CD4-positive, alpha-beta memory T cell (primary cell): Measurements from ENCODE around the gene LGR6. TPM values are rescaled to one million over a fixed set of nuclear protein-coding genes. Genes with fewer than 3 reads are reported as not detected.

Experiments used
- CTCF ChIA-PET: fragments of 350-600 bp; sonication (Branson Sonifier 250); formaldehyde crosslinking; loops from one replicate; lab custom pipeline; 2021; ENCODE audit warnings: inconsistent platforms; ENCODE audit not compliant: partially characterized antibody; lab: Charles Lee
- POLR2A ChIA-PET: fragments of 350-600 bp; sonication (Branson Sonifier 250); formaldehyde crosslinking; loops from one replicate; lab custom pipeline; 2021; ENCODE audit not compliant: partially characterized antibody; lab: Charles Lee
- DNase-seq, 5 donors: peaks; one replicate each; pipeline versions ENCODE4 v3.0.0 to v3.0.0-alpha.2; 2020 to 2022; ENCODE audit warnings: mixed read lengths in 1 of 5
- H3K27ac ChIP-seq: one replicate; pipeline ENCODE4 v1.7.0; 2013; ENCODE audit warnings: low read depth, low read length
- H3K27me3 ChIP-seq: 2 replicates; pipeline ENCODE4 v1.7.0; 2013; ENCODE audit warnings: mild to moderate bottlenecking, low read length, moderate library complexity; ENCODE audit not compliant: insufficient read depth
- H3K36me3 ChIP-seq: 2 replicates; pipeline ENCODE4 v1.7.0; 2013; ENCODE audit warnings: mild to moderate bottlenecking, low read length, moderate library complexity; ENCODE audit not compliant: insufficient read depth
- H3K4me1 ChIP-seq: 2 replicates; pipeline ENCODE4 v1.7.0; 2013; ENCODE audit warnings: mild to moderate bottlenecking, low read length, moderate library complexity; ENCODE audit not compliant: insufficient read depth
- H3K4me3 ChIP-seq, 2 donors: one replicate each; pipeline ENCODE4 v1.7.0; 2013; ENCODE audit warnings: low read length in 2 of 2, mild to moderate bottlenecking in 1 of 2
- H3K9me3 ChIP-seq, 2 donors: one replicate each; pipeline ENCODE4 v1.7.0; 2013; ENCODE audit warnings: low read length in 2 of 2, control low read depth in 1 of 2; ENCODE audit not compliant: control insufficient read depth in 1 of 2
- H3K27ac Mint-ChIP-seq, 7 donors: one replicate each; pipeline ENCODE4 v1.8.0; 2020 to 2021; ENCODE audit warnings: mixed read lengths in 7 of 7, mild to moderate bottlenecking in 6 of 7, inconsistent platforms in 3 of 7, moderate library complexity in 3 of 7
- H3K27me3 Mint-ChIP-seq, 2 donors: one replicate each; pipeline ENCODE4 v1.8.0; 2020 to 2021; ENCODE audit warnings: mixed read lengths in 2 of 2
- H3K36me3 Mint-ChIP-seq, 2 donors: one replicate each; pipeline ENCODE4 v1.8.0; 2020 to 2021; ENCODE audit warnings: mixed read lengths in 2 of 2, inconsistent platforms in 1 of 2, mild to moderate bottlenecking in 1 of 2
- H3K4me1 Mint-ChIP-seq, 4 donors: one replicate each; pipeline ENCODE4 v1.8.0; 2020 to 2021; ENCODE audit warnings: mixed read lengths in 4 of 4, mild to moderate bottlenecking in 1 of 4
- H3K4me3 Mint-ChIP-seq, 8 donors: one replicate each; pipeline ENCODE4 v1.8.0; 2020 to 2021; ENCODE audit warnings: mixed read lengths in 8 of 8, mild to moderate bottlenecking in 7 of 8, moderate library complexity in 6 of 8, inconsistent platforms in 3 of 8
- H3K9me3 Mint-ChIP-seq, 8 donors: one replicate each; pipeline ENCODE4 v1.8.0; 2020 to 2021; ENCODE audit warnings: mixed read lengths in 8 of 8, mild to moderate bottlenecking in 5 of 8, inconsistent platforms in 3 of 8, moderate library complexity in 1 of 8
- intact Hi-C: fragments of 100-400 bp; cut with micrococcal nuclease; formaldehyde crosslinking; loops from one replicate; pipeline ENCODE4 v1.15.1; 2023
- polyA plus RNA-seq, 2 donors: library from polyadenylated mRNA; unstranded; fragments of 300-500 nt; fragmentation: Illumina TruSeq; gene quantifications; one replicate each; pipeline ENCODE4 v1.2.3, GENCODE V29; 2021
- total RNA-seq, 2 experiments: library from RNA; stranded (reverse); gene quantifications; one replicate each; pipeline ENCODE4 v1.2.3, GENCODE V29; 2021

Gene LGR6
- total and polyA plus RNA-seq, 4 experiments from 2014 or later = 0.16 to 0.33 (median 0.17) TPM; not detected in 1

DNA sequence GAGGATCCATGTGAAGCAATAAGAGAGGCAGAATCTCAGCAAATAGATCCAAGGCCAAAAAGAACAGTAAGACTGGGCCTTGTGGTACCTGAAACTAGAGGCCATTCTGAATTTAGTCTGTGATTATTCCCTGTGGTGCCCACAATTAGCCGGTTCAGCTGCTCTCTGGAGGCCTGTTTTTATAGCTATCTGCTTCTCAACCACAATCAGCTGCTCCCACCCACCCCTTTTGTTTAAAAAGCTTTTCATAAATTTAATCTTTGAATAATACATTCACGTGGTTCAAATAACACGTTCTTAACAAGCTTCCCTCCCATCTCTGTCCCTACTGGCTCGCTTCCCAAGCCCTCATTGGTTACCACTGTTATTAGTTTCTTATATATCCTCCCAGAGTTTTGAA lies 130.1 kb downstream of the LGR6 start:
- Histone ChIP-seq H3K27me3 (no peaks in the 10 kb centered on the region), H3K4me3 (no peak overlapping the region), H3K9me3 (no peaks in the 10 kb centered on the region), H3K4me1 (no peaks in the 10 kb centered on the region), H3K36me3 (no peaks in the 10 kb centered on the region), H3K27ac (no peak overlapping the region)
- intact Hi-C loops = no loop called here
- ChIA-PET POLR2A (no interaction called here), CTCF (interaction anchor here (0.8 to 1.6 kb wide), 2 partner anchors 8 to 10 kb away, joined by 3 to 6 read pairs; no protein-coding TSS in a partner anchor)
- Mint-ChIP-seq H3K27ac (no peak overlapping the region), H3K36me3 (no peaks in the 10 kb centered on the region), H3K4me1 (no peaks in the 10 kb centered on the region), H3K27me3 (no peaks in the 10 kb centered on the region), H3K4me3 (no peak overlapping the region), H3K9me3 (no peaks in the 10 kb centered on the region)
- DNase-seq = no peak

DNA sequence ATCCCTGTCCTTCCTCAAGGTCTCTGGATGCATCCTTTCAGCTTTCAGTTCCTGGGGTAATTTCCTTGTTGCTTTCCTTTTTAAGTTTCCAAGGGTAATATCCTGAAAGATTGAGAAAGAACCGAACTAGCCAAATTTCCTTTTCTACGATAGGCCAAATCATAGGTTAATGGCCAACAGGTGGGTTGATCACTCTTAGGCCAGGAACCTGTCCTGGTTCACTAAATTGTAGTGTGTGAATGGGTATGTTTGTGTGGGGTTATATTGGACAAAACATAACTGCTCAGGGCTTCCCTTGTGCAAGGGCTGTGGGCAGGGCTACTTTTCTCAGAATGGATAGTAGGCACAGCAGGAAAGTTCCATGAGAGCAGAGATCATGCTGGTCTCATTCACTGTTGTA lies 131.0 kb downstream of the LGR6 start:
- no peak overlapping the region for H3K27ac ChIP-seq
- Mint-ChIP-seq H3K36me3 (no peaks in the 10 kb centered on the region), H3K9me3 (no peaks in the 10 kb centered on the region), H3K27ac (no peak overlapping the region), H3K27me3 (no peaks in the 10 kb centered on the region), H3K4me1 (no peaks in the 10 kb centered on the region), H3K4me3 (no peak overlapping the region)
- no peaks in the 10 kb centered on the region for H3K36me3 ChIP-seq
- no peak overlapping the region for H3K4me3 ChIP-seq
- POLR2A ChIA-PET = no interaction called here
- intact Hi-C loops = no loop called here
- CTCF ChIA-PET = interaction anchor here (0.8 kb wide), 1 partner anchor 50 kb away, joined by 3 read pairs; no protein-coding TSS in a partner anchor
- no peaks in the 10 kb centered on the region for H3K9me3 ChIP-seq
- no peaks in the 10 kb centered on the region for H3K4me1 ChIP-seq
- H3K27me3 ChIP-seq = no peaks in the 10 kb centered on the region
- DNase-seq = no peak

DNA sequence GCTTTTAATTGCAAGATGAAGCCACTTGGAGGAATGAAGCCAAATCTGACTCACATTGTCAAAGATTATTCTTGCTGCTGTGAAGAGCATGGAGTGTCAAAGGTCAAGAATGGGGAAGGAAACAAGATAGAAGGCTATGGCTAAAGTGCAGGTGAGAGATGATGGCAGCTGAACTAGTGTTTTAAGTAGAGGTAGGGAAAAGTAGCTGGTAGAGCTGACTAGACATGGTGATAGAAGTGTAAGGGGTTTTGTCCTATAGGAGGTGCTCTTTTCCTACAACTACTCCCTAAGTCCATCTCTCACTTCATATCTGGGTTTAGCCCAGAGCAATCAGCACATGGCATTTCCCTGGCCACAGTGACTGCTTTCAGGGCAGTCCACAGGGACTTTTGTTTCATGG lies 136.3 kb downstream of the LGR6 start:
- Histone ChIP-seq H3K36me3 (peaks cover under 1% of the 10 kb centered on the region), H3K27ac (no peak overlapping the region), H3K4me3 (no peak overlapping the region), H3K4me1 (no peaks in the 10 kb centered on the region), H3K27me3 (no peaks in the 10 kb centered on the region), H3K9me3 (no peaks in the 10 kb centered on the region)
- H3K9me3 Mint-ChIP-seq = no peaks in the 10 kb centered on the region
- H3K27me3 Mint-ChIP-seq = no peaks in the 10 kb centered on the region
- no peak for DNase-seq
- POLR2A ChIA-PET = no interaction called here
- CTCF ChIA-PET = interaction anchor here (0.9 to 2.2 kb wide), 6 partner anchors 12 to 137 kb away, joined by 3 to 7 read pairs (median 4); partner anchors contain the start of genes LGR6 and UBE2T
- H3K4me3 Mint-ChIP-seq = no peak overlapping the region
- no peak overlapping the region for H3K27ac Mint-ChIP-seq
- intact Hi-C loops = no loop called here
- peaks cover 20 to 24% of the 10 kb centered on the region in 2 donors for H3K36me3 Mint-ChIP-seq
- no peaks in the 10 kb centered on the region for H3K4me1 Mint-ChIP-seq

DNA sequence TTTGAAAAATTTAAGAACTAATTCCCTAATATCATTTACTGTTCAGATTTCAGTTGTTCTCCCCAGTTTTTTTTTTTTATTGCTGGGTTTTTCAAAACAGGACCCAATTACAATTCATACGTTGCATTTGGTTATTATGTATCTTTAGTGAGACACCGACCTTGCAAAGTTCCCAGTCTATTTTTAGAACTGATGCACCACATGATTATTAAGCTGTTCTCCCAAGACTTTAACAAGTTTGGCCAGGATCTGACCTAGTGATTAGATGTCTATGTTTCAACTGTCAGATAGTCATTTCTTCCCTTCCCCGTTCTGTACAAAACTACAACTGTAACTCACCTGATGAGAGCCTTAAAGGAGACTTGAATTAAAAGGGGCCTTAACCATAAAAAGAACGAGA lies 140.3 kb downstream of the LGR6 start:
- ChIA-PET CTCF (interaction anchor here (1.1 kb wide), 1 partner anchor 12 kb away, joined by 3 read pairs; no protein-coding TSS in a partner anchor), POLR2A (no interaction called here)
- Histone ChIP-seq H3K4me3 (no peak overlapping the region), H3K36me3 (peaks cover 6% of the 10 kb centered on the region), H3K4me1 (no peaks in the 10 kb centered on the region), H3K9me3 (no peaks in the 10 kb centered on the region), H3K27me3 (no peaks in the 10 kb centered on the region), H3K27ac (no peak overlapping the region)
- Mint-ChIP-seq H3K27ac (no peak overlapping the region), H3K27me3 (no peaks in the 10 kb centered on the region), H3K36me3 (peaks cover 20 to 25% of the 10 kb centered on the region in 2 donors), H3K4me1 (no peaks in the 10 kb centered on the region), H3K9me3 (no peaks in the 10 kb centered on the region), H3K4me3 (no peak overlapping the region)
- DNase-seq = no peak
- intact Hi-C loops = no loop called here

DNA sequence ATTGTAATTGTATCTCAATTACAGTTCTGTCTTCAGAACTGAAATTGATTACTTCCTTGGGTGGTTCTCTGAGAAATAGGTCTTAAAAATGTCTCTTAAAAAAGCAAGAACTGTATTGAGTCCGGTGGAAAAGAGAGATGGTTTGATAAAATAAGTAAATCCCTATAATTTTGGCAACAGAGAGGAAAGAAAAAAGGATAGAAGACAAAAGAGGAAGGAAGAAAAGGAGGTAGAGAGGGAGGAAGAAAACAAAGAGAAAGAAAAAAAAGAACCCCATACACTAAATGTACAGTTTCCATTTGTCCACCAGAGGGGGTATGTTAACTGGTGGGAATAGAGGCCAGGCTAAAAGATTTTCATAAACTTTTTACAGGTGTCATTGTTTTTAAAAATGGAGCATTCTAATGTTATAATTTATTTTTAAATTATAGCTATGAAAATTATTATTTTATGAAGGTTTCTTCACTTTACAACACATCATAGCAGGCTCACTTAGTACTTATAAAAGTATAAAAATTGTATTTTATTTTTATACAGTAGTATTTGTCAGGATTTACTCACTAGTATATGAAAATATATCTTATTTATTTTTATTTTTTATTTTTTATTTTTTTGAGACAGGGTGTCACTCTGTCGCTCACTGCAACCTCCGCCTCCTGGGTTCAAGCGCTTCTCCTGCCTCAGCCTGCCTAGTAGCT lies 150.2 kb downstream of the LGR6 start:
- Histone ChIP-seq H3K27me3 (no peaks in the 10 kb centered on the region), H3K4me3 (no peak overlapping the region), H3K27ac (no peak overlapping the region), H3K4me1 (peaks cover 18% of the 10 kb centered on the region), H3K36me3 (no peaks in the 10 kb centered on the region), H3K9me3 (no peaks in the 10 kb centered on the region)
- peaks cover 0 to 10% of the 10 kb centered on the region in 2 donors for H3K36me3 Mint-ChIP-seq
- POLR2A ChIA-PET = no interaction called here
- intact Hi-C loops = loop anchor here (1.0 to 10.0 kb wide), 3 partner anchors 285 to 1521 kb away; partner anchors contain the start of gene SNRPE
- H3K4me1 Mint-ChIP-seq = peaks cover 15 to 34% (median 28%) of the 10 kb centered on the region in 4 donors
- peak overlapping the region in 5 of 7 donors; percentile 2 to 71 (median 57) for H3K27ac Mint-ChIP-seq
- H3K9me3 Mint-ChIP-seq = peaks cover 0 to 4% (median 0%) of the 10 kb centered on the region in 8 donors
- peak overlapping the region in 6 of 8 donors; percentile 16 to 64 (median 46) for H3K4me3 Mint-ChIP-seq
- peak in 4 of 5 donors; percentile 54 to 65 (median 56) for DNase-seq
- CTCF ChIA-PET = interaction anchor here (0.7 to 5.5 kb wide), 7 partner anchors 14 to 375 kb away, joined by 3 to 47 read pairs (median 4); no protein-coding TSS in a partner anchor
- no peaks in the 10 kb centered on the region for H3K27me3 Mint-ChIP-seq

DNA sequence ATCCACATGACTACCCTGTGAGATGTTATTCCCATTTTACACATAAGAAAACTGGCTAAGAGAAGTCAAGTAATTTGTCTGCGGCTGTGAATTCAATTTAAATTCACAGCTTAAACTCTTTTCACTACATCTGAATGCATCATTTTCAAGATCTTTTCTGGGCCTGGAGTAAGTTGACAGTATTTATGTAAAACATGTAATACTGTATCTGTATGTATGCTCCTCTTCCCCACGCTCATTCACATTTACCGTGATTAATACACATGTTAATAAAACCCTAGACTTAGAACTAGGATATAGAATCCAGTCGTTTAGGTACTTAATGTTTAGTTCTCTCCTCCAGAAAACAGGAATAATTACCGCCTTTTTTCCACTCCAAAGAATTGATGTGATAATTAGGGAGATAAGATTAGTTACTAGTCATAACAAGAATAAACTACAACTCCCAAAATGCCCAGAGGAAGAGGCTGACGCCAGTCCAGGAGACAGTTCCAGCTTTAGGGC lies 154.5 kb downstream of the LGR6 start:
- Mint-ChIP-seq H3K27me3 (no peaks in the 10 kb centered on the region), H3K9me3 (no peaks in the 10 kb centered on the region), H3K36me3 (peaks cover 0 to 10% of the 10 kb centered on the region in 2 donors), H3K4me3 (peak overlapping the region; percentile 91 to 97 (median 92)), H3K4me1 (peaks cover 16 to 40% (median 32%) of the 10 kb centered on the region in 4 donors), H3K27ac (peak overlapping the region; percentile 84 to 97 (median 94))
- intact Hi-C loops = loop anchor here (1.0 to 10.0 kb wide), 6 partner anchors 391 to 1517 kb away; partner anchors contain the start of genes SNRPE, TIMM17A, TMEM183A and ZBED6
- Histone ChIP-seq H3K27ac (peak overlapping the region; percentile 82), H3K9me3 (no peaks in the 10 kb centered on the region), H3K4me1 (peaks cover 25% of the 10 kb centered on the region), H3K27me3 (no peaks in the 10 kb centered on the region), H3K36me3 (no peaks in the 10 kb centered on the region), H3K4me3 (no peak overlapping the region)
- ChIA-PET CTCF (interaction anchor here (1.5 kb wide), 1 partner anchor 10 kb away, joined by 3 read pairs; no protein-coding TSS in a partner anchor), POLR2A (interaction anchor here (1.4 to 1.9 kb wide), 3 partner anchors 32 to 281 kb away, joined by 4 read pairs; partner anchors contain the start of gene PTPN7)
- DNase-seq = no peak
